GM12801 (cell line): ENCODE measurements around the gene BABAM2.

Experiments used
- TF ChIP-seq, protein P1 (sequence below): IDR thresholded peaks from one replicate; pipeline ENCODE4 v1.5.1; 2011; ENCODE audit warnings: control low read depth; ENCODE audit not compliant: insufficient read length; ENCODE audit errors: extremely low read depth

The BABAM2 gene

GRCh38 chr2:28311660-28312249 is 421.2 kb downstream of the BABAM2 start:
- TF ChIP-seq, protein P1, sequence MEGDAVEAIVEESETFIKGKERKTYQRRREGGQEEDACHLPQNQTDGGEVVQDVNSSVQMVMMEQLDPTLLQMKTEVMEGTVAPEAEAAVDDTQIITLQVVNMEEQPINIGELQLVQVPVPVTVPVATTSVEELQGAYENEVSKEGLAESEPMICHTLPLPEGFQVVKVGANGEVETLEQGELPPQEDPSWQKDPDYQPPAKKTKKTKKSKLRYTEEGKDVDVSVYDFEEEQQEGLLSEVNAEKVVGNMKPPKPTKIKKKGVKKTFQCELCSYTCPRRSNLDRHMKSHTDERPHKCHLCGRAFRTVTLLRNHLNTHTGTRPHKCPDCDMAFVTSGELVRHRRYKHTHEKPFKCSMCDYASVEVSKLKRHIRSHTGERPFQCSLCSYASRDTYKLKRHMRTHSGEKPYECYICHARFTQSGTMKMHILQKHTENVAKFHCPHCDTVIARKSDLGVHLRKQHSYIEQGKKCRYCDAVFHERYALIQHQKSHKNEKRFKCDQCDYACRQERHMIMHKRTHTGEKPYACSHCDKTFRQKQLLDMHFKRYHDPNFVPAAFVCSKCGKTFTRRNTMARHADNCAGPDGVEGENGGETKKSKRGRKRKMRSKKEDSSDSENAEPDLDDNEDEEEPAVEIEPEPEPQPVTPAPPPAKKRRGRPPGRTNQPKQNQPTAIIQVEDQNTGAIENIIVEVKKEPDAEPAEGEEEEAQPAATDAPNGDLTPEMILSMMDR: no peak

- TF ChIP-seq, protein P1: no peak
These were observed 422.0 kb downstream of the BABAM2 start for GRCh38 chr2:28312307-28313219.

- TF ChIP-seq, protein P1: no peak
These were observed 422.8 kb downstream of the BABAM2 start for GRCh38 chr2:28313220-28313784.

- TF ChIP-seq, protein P1: no peak
These were observed 424.4 kb downstream of the BABAM2 start for GRCh38 chr2:28314968-28315367.

- TF ChIP-seq, protein P1: no peak
These were observed 426.2 kb downstream of the BABAM2 start for GRCh38 chr2:28316546-28317335.

GRCh38 chr2:28317390-28317789 is 426.9 kb downstream of the BABAM2 start:
- TF ChIP-seq, protein P1: no peak

DNA sequence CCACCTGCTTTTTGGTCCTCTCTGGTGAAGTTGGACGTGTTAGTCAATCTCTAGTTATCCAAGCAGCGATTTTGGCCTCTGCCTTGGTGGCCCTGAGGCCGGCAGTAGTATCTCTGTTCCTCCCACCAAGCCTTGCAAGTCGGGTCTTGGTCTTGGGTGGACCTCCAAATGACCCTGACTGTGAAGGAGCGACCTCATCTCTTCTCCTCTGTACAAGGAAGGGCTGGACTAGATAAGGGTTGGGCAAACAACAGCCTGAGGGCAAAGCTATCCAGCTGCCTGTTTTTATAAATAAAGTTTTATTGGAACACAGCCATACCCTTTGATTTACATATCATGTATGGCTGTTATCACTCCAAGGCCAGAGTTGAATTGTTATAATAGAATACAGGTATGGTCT is 427.5 kb downstream of the BABAM2 start:
- TF ChIP-seq, protein P1: no peak
